HepG2 (cell line): Measurements from ENCODE around the gene LY6G5B. TPM values are rescaled to one million over a fixed set of nuclear protein-coding genes. Genes with fewer than 3 reads are reported as not detected.

Experiments used
- BHLHE40 ChIP-seq: IDR thresholded peaks from 2 replicates; pipeline ENCODE4 v1.6.1; 2011; ENCODE audit warnings: low read length, improper control_type of control experiment
- CHCHD3 ChIP-seq: sonication (generic); formaldehyde crosslinking; IDR thresholded peaks from 2 replicates; pipeline ENCODE4 v1.8.0; 2022; ENCODE audit warnings: mild to moderate bottlenecking, missing genetic modification reagents, moderate library complexity
- DZIP1 ChIP-seq: sonication (generic); formaldehyde crosslinking; IDR thresholded peaks from 2 replicates; pipeline ENCODE4 v1.5.0; 2020; ENCODE audit warnings: mild to moderate bottlenecking, missing genetic modification reagents
- EZH2 ChIP-seq: conservative IDR thresholded peaks from 2 replicates; pipeline ENCODE4 v1.6.1; 2012; ENCODE audit warnings: mild to moderate bottlenecking, low read depth, low read length, moderate library complexity
- GTF3A ChIP-seq: sonication (generic); formaldehyde crosslinking; conservative IDR thresholded peaks from 2 replicates; pipeline ENCODE4 v1.4.0; 2020; ENCODE audit warnings: mild to moderate bottlenecking, missing genetic modification reagents
- JUN ChIP-seq: sonication (generic); formaldehyde crosslinking; IDR thresholded peaks from 2 replicates; pipeline ENCODE4 v1.4.0; 2020; ENCODE audit warnings: mild to moderate bottlenecking, missing genetic modification reagents
- KLF6 ChIP-seq: IDR thresholded peaks from 2 replicates; pipeline ENCODE4 v1.8.0; 2016; ENCODE audit warnings: missing biosample characterization, missing genetic modification reagents
- PAX8 ChIP-seq: sonication (generic); formaldehyde crosslinking; IDR thresholded peaks from 2 replicates; pipeline ENCODE4 v1.8.0; 2022; ENCODE audit warnings: mild to moderate bottlenecking, missing genetic modification reagents, borderline replicate concordance
- RAD21 ChIP-seq: fragments of 450-650 bp; formaldehyde crosslinking; IDR thresholded peaks from 2 replicates; pipeline ENCODE4 v1.5.0; 2020; ENCODE audit warnings: mild to moderate bottlenecking
- TOPORS ChIP-seq: sonication (generic); formaldehyde crosslinking; IDR thresholded peaks from 2 replicates; pipeline ENCODE4 v1.8.0; 2023; ENCODE audit warnings: mild to moderate bottlenecking, missing genetic modification reagents
- TSC22D2 ChIP-seq: sonication (generic); formaldehyde crosslinking; IDR thresholded peaks from 2 replicates; pipeline ENCODE4 v1.5.1; 2020; ENCODE audit warnings: missing genetic modification reagents, mild to moderate bottlenecking, borderline replicate concordance
- ZBTB25 ChIP-seq: IDR thresholded peaks from 2 replicates; pipeline ENCODE4 v1.6.1; 2018; ENCODE audit warnings: missing genetic modification reagents
- ZNF329 ChIP-seq: sonication (generic); formaldehyde crosslinking; IDR thresholded peaks from 2 replicates; pipeline ENCODE4 v1.9.0; 2021; ENCODE audit warnings: low read depth, mild to moderate bottlenecking, missing genetic modification reagents
- ZNF556 ChIP-seq: sonication (generic); formaldehyde crosslinking; IDR thresholded peaks from 2 replicates; pipeline ENCODE4 v1.4.0; 2020; ENCODE audit warnings: mild to moderate bottlenecking, missing genetic modification reagents, borderline replicate concordance
- ZNF557 ChIP-seq: sonication (generic); formaldehyde crosslinking; IDR thresholded peaks from 2 replicates; pipeline ENCODE4 v1.4.0; 2020; ENCODE audit warnings: missing genetic modification reagents
- ZNF616 ChIP-seq: sonication (generic); formaldehyde crosslinking; IDR thresholded peaks from 2 replicates; pipeline ENCODE4 v1.5.0; 2020; ENCODE audit warnings: low read depth, mild to moderate bottlenecking, missing genetic modification reagents
- polyA plus RNA-seq, 8 experiments: library from polyadenylated mRNA; depleted of rRNA in 3 of 8; stranded (reverse) in 7 of 8; unstranded in 1 of 8; fragments of >200 nt; fragmentation: Illumina TruSeq in 4 of 8; extraction: Trizol in 4 of 8; gene quantifications; 2 replicates each; pipeline versions ENCODE4 v1.2.1 to v1.2.3, GENCODE V29; 2011 to 2016; ENCODE audit warnings: low read depth in 4 of 8, missing spikeins in 1 of 8, mixed read lengths in 1 of 8; ENCODE audit not compliant: insufficient read depth in 1 of 8
- total RNA-seq, 5 experiments: library from RNA; depleted of rRNA; stranded (reverse); fragments of >200 nt; fragmentation: Illumina TruSeq; extraction: Trizol; gene quantifications; 2 replicates each; pipeline ENCODE4 v1.2.3, GENCODE V29; 2016; ENCODE audit warnings: low read depth in 1 of 5
- TF ChIP-seq, protein P1 (sequence below): sonication (generic); formaldehyde crosslinking; IDR thresholded peaks from 2 replicates; pipeline ENCODE4 v1.9.0; 2021; ENCODE audit warnings: missing genetic modification reagents, mild to moderate bottlenecking, borderline replicate concordance
- TF ChIP-seq, protein P2 (sequence below): sonication (generic); formaldehyde crosslinking; IDR thresholded peaks from 2 replicates; pipeline ENCODE4 v1.5.0; 2020; ENCODE audit warnings: missing genetic modification reagents
- TF ChIP-seq, protein P3 (sequence below): sonication (generic); formaldehyde crosslinking; IDR thresholded peaks from 2 replicates; pipeline ENCODE4 v1.4.0; 2020; ENCODE audit warnings: low read depth, missing genetic modification reagents

The LY6G5B gene
- total and polyA plus RNA-seq, 2 of the 13 experiments (the other 11 are each of a cell fraction or from before 2014, with no cell fraction given): 7.8 to 15.7 TPM

DNA sequence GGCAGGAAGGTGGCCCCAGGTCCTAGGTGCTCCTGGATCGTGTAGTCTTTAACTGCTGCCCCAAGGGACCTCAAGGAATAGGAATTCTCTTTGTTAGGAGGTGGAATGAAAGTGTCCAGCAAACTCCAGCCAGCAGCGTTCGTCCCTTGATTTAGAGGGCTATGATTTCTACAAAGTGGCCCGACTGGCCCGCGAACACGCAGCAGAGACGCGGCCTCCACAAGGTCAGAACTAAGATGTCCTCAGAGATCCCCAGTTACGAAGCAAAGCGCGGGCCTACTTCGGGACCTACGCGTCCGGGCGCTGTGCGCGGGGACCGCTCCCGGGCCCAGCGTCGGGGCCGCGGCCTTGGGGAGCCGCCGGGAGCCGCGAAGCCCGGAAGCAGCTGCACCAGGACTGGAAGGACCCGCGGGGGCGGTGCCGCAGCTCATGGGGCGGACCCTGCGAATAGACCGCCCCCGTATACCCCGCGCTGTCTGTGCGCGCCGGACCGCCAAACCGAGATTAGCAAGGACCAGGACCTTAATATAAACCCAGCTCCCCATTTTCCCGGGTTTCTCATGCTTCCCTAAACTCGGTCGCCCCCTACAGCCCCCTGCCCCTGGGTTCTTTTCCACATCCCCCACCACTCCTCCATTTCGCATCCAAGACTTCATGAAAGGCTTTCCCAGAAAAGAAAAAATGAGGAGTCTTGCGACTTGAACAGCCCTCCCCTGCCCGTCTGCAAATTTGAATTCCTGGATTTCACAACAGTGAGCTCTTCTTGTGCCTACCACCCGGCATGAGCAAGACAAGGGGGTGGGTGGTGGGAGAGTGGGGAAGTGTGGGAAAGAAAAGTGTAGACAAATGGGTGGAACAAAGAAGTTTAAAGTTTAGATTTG is 9.2 kb upstream of the LY6G5B start, which contains the start of gene C6orf47 (continued):
- TF ChIP-seq, protein P1, sequence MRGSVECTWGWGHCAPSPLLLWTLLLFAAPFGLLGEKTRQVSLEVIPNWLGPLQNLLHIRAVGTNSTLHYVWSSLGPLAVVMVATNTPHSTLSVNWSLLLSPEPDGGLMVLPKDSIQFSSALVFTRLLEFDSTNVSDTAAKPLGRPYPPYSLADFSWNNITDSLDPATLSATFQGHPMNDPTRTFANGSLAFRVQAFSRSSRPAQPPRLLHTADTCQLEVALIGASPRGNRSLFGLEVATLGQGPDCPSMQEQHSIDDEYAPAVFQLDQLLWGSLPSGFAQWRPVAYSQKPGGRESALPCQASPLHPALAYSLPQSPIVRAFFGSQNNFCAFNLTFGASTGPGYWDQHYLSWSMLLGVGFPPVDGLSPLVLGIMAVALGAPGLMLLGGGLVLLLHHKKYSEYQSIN: no peak
- TF ChIP-seq, protein P2, sequence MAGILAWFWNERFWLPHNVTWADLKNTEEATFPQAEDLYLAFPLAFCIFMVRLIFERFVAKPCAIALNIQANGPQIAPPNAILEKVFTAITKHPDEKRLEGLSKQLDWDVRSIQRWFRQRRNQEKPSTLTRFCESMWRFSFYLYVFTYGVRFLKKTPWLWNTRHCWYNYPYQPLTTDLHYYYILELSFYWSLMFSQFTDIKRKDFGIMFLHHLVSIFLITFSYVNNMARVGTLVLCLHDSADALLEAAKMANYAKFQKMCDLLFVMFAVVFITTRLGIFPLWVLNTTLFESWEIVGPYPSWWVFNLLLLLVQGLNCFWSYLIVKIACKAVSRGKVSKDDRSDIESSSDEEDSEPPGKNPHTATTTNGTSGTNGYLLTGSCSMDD (CRISPR knock-in tag): no peak
- TF ChIP-seq DZIP1 (CRISPR knock-in tag) (no peak), RAD21 (CRISPR knock-in tag) (peak; percentile 36; the same call in 1 of the 2 replicates), ZNF556 (CRISPR knock-in tag) (0 out of 2 replicates have a peak, but pooled peaks have one; percentile 82), ZBTB25 (CRISPR knock-in tag) (peak; percentile 82; the same call in 1 of the 2 replicates), CHCHD3 (CRISPR knock-in tag) (0 out of 2 replicates have a peak, but pooled peaks have one; percentile 49), KLF6 (peak; percentile 87; the same call in 1 of the 2 replicates), JUN (no peak), ZNF329 (CRISPR knock-in tag) (no peak), GTF3A (no peak), ZNF557 (CRISPR knock-in tag) (no peak), TSC22D2 (CRISPR knock-in tag) (0 out of 2 replicates have a peak, but pooled peaks have one; percentile 23), TOPORS (CRISPR knock-in tag) (peak; percentile 86; the same call in 1 of the 2 replicates), BHLHE40 (no peak), PAX8 (CRISPR knock-in tag) (no peak), EZH2 (no peak), ZNF616 (CRISPR knock-in tag) (0 out of 2 replicates have a peak, but pooled peaks have one; percentile 58)
- TF ChIP-seq, protein P3, sequence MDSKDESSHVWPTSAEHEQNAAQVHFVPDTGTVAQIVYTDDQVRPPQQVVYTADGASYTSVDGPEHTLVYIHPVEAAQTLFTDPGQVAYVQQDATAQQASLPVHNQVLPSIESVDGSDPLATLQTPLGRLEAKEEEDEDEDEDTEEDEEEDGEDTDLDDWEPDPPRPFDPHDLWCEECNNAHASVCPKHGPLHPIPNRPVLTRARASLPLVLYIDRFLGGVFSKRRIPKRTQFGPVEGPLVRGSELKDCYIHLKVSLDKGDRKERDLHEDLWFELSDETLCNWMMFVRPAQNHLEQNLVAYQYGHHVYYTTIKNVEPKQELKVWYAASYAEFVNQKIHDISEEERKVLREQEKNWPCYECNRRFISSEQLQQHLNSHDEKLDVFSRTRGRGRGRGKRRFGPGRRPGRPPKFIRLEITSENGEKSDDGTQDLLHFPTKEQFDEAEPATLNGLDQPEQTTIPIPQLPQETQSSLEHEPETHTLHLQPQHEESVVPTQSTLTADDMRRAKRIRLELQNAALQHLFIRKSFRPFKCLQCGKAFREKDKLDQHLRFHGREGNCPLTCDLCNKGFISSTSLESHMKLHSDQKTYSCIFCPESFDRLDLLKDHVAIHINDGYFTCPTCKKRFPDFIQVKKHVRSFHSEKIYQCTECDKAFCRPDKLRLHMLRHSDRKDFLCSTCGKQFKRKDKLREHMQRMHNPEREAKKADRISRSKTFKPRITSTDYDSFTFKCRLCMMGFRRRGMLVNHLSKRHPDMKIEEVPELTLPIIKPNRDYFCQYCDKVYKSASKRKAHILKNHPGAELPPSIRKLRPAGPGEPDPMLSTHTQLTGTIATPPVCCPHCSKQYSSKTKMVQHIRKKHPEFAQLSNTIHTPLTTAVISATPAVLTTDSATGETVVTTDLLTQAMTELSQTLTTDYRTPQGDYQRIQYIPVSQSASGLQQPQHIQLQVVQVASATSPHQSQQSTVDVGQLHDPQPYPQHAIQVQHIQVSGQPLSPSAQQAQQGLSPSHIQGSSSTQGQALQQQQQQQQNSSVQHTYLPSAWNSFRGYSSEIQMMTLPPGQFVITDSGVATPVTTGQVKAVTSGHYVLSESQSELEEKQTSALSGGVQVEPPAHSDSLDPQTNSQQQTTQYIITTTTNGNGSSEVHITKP (CRISPR knock-in tag): no peak
